Upper lobe of left lung (tissue), 6 donors: ENCODE results near the gene KRT86. TPM values are rescaled to one million over a fixed set of nuclear protein-coding genes. Genes with fewer than 3 reads are reported as not detected.

Experiments used
- ATAC-seq, 2 donors: fragments of 200-7000 bp; cut with Tn5 transposase; one replicate each; pipeline ENCODE4 v1.9.1; 2022; ENCODE audit warnings: mild to moderate bottlenecking in 2 of 2, moderate library complexity in 2 of 2; ENCODE audit not compliant: low FRiP score in 2 of 2
- DNase-seq, 2 donors: peaks; one replicate each; pipeline ENCODE4 v3.0.0-alpha.2; 2019 to 2020
- H3K27ac ChIP-seq, 4 donors: fragments of 200-600 bp; sonication (generic); one replicate each; pipeline ENCODE4 v1.5.1; 2016 to 2019
- H3K27me3 ChIP-seq, 4 donors: fragments of 200-600 bp; sonication (generic); one replicate each; pipeline ENCODE4 v1.5.1; 2017 to 2019
- H3K36me3 ChIP-seq, 4 donors: fragments of 200-600 bp; sonication (generic); one replicate each; pipeline ENCODE4 v1.5.1; 2016 to 2019
- H3K4me1 ChIP-seq, 4 donors: fragments of 200-600 bp; sonication (generic); one replicate each; pipeline ENCODE4 v1.5.1; 2018 to 2019
- H3K4me3 ChIP-seq, 4 donors: fragments of 200-600 bp; sonication (generic); one replicate each; pipeline ENCODE4 v1.5.1; 2017 to 2019; ENCODE audit warnings: mild to moderate bottlenecking in 2 of 4, moderate library complexity in 1 of 4
- H3K9me3 ChIP-seq, 4 donors: fragments of 200-600 bp; sonication (generic); one replicate each; pipeline ENCODE4 v1.5.1; 2018 to 2019
- CTCF ChIP-seq, 6 experiments: fragments of 450-650 bp in 4 of 6; fragments of 200-600 bp in 2 of 6; sonication (generic) in 2 of 6; IDR thresholded peaks; one replicate each; pipeline ENCODE4 v1.5.1; 2016 to 2019; ENCODE audit warnings: antibody characterized with exemption in 6 of 6
- EP300 ChIP-seq, 4 donors: sonication (generic); formaldehyde crosslinking; IDR thresholded peaks; one replicate each; pipeline ENCODE4 v1.5.1; 2017; ENCODE audit warnings: antibody characterized with exemption in 4 of 4, control low read depth in 2 of 4
- POLR2A ChIP-seq, 4 donors: fragments of 450-650 bp; IDR thresholded peaks; one replicate each; pipeline ENCODE4 v1.5.1; 2016 to 2017; ENCODE audit warnings: antibody characterized with exemption in 4 of 4, mild to moderate bottlenecking in 2 of 4
- POLR2AphosphoS5 ChIP-seq, 2 donors: sonication (generic); formaldehyde crosslinking; IDR thresholded peaks; one replicate each; pipeline ENCODE4 v1.5.1; 2017; ENCODE audit warnings: antibody characterized with exemption in 2 of 2
- WGBS, 2 donors: methylation state at CpG; one replicate each; pipeline ENCODE4 v1.1.5; 2017 to 2018; 5-methylcytosine and 5-hydroxymethylcytosine counted together
- total RNA-seq, 6 donors: library from RNA; depleted of rRNA in 4 of 6; stranded (reverse); fragments of >200 nt in 4 of 6; gene quantifications; one replicate each; pipeline versions ENCODE4 v1.1.0 to v1.2.1, GENCODE V29; 2016 to 2021
- donor health status: DM: no; HTN: no; CAD: no; lungs with moderate emphysema.
- donor health status: DM: no; HTN: yes; CAD: no; lungs with severe emphysema.

Gene KRT86
- total RNA-seq, 6 donors from 2014 or later = 0.30 to 1.5 (median 0.93) TPM; not detected in 2

GRCh38 chr12:52310622-52311284 is 36.3 kb downstream of the KRT86 start:
- ATAC-seq (no peak), DNase-seq (no peak)
- TF ChIP-seq EP300 (IDR thresholded peaks at IDR 0.05) = no peak
- TF ChIP-seq POLR2AphosphoS5 (IDR thresholded peaks at IDR 0.05) = no peak
- TF ChIP-seq CTCF (IDR thresholded peaks at IDR 0.05) = no peak
- no peak for TF ChIP-seq POLR2A (IDR thresholded peaks at IDR 0.05)
- H3K27ac ChIP-seq = no peak overlapping the region
- H3K4me1 ChIP-seq = peaks cover 0 to 14% (median 5%) of the 10 kb centered on the region in 4 donors
- H3K9me3 ChIP-seq = no peaks in the 10 kb centered on the region
- peaks cover 0 to 7% (median 6%) of the 10 kb centered on the region in 4 donors for H3K27me3 ChIP-seq
- 74 to 75% methylated on average over 5 of the region's 5 CpGs for WGBS, 2 donors
- H3K4me3 ChIP-seq = no peak overlapping the region
- no peaks in the 10 kb centered on the region for H3K36me3 ChIP-seq

- ATAC-seq (no peak), DNase-seq (no peak)
- H3K27ac ChIP-seq = no peak overlapping the region
- H3K4me3 ChIP-seq = no peak overlapping the region
- no peaks in the 10 kb centered on the region for H3K9me3 ChIP-seq
- H3K4me1 ChIP-seq = peaks cover 0 to 14% (median 5%) of the 10 kb centered on the region in 4 donors
- no peaks in the 10 kb centered on the region for H3K36me3 ChIP-seq
- WGBS, 2 donors = 80 to 81% methylated on average over 3 of the region's 3 CpGs
- H3K27me3 ChIP-seq = peaks cover 0 to 7% (median 6%) of the 10 kb centered on the region in 4 donors
- no peak for TF ChIP-seq EP300 (IDR thresholded peaks at IDR 0.05)
- no peak for TF ChIP-seq POLR2AphosphoS5 (IDR thresholded peaks at IDR 0.05)
- TF ChIP-seq POLR2A (IDR thresholded peaks at IDR 0.05) = no peak
- TF ChIP-seq CTCF (IDR thresholded peaks at IDR 0.05) = no peak
These were observed 36.8 kb downstream of the KRT86 start for GRCh38 chr12:52311285-52311648.

- no peak overlapping the region for H3K27ac ChIP-seq
- H3K4me1 ChIP-seq = peaks cover 0 to 14% (median 5%) of the 10 kb centered on the region in 4 donors
- H3K36me3 ChIP-seq = no peaks in the 10 kb centered on the region
- WGBS, 2 donors = 77 to 87% methylated on average over 4 of the region's 4 CpGs
- TF ChIP-seq EP300 (IDR thresholded peaks at IDR 0.05) = no peak
- no peak for TF ChIP-seq POLR2AphosphoS5 (IDR thresholded peaks at IDR 0.05)
- TF ChIP-seq CTCF (IDR thresholded peaks at IDR 0.05) = no peak
- no peak for TF ChIP-seq POLR2A (IDR thresholded peaks at IDR 0.05)
- peaks cover 0 to 7% (median 6%) of the 10 kb centered on the region in 4 donors for H3K27me3 ChIP-seq
- ATAC-seq (no peak), DNase-seq (no peak)
- H3K9me3 ChIP-seq = no peaks in the 10 kb centered on the region
- no peak overlapping the region for H3K4me3 ChIP-seq
These were observed 37.6 kb downstream of the KRT86 start for GRCh38 chr12:52312086-52312485.

GRCh38 chr12:52313461-52313860 is 39.0 kb downstream of the KRT86 start:
- H3K4me1 ChIP-seq = peaks cover 0 to 6% (median under 1%) of the 10 kb centered on the region in 4 donors
- peaks cover 0 to 1% (median under 1%) of the 10 kb centered on the region in 4 donors for H3K27me3 ChIP-seq
- WGBS, 2 donors = 54 to 69% methylated on average over 3 of the region's 3 CpGs
- no peak overlapping the region for H3K4me3 ChIP-seq
- no peaks in the 10 kb centered on the region for H3K9me3 ChIP-seq
- DNase-seq (peak in 1 of 2 donors; percentile 6), ATAC-seq (no peak)
- no peak for TF ChIP-seq POLR2A (IDR thresholded peaks at IDR 0.05)
- no peak for TF ChIP-seq POLR2AphosphoS5 (IDR thresholded peaks at IDR 0.05)
- no peak for TF ChIP-seq EP300 (IDR thresholded peaks at IDR 0.05)
- TF ChIP-seq CTCF (IDR thresholded peaks at IDR 0.05) = no peak
- no peak overlapping the region for H3K27ac ChIP-seq
- H3K36me3 ChIP-seq = no peaks in the 10 kb centered on the region

GRCh38 chr12:52313926-52314325 is 39.5 kb downstream of the KRT86 start:
- Histone ChIP-seq H3K36me3 (no peaks in the 10 kb centered on the region), H3K27me3 (no peaks in the 10 kb centered on the region), H3K4me3 (no peak overlapping the region), H3K4me1 (peaks cover 0 to 1% (median 0%) of the 10 kb centered on the region in 4 donors), H3K27ac (no peak overlapping the region), H3K9me3 (no peaks in the 10 kb centered on the region)
- TF ChIP-seq EP300 (IDR thresholded peaks at IDR 0.05) = no peak
- TF ChIP-seq POLR2AphosphoS5 (IDR thresholded peaks at IDR 0.05) = no peak
- TF ChIP-seq POLR2A (IDR thresholded peaks at IDR 0.05) = no peak
- TF ChIP-seq CTCF (IDR thresholded peaks at IDR 0.05) = no peak
- no peak for ATAC-seq
- WGBS, 2 donors = 75 to 85% methylated on average over 8 to 9 of the region's 9 CpGs
- DNase-seq = no peak
